ENCODE measurements around the gene ALDOB.
A peak's percentile ranks its signal among the peaks of the same experiment; 100 is the strongest.

Gene ALDOB

GRCh38 chr9:101427957-101428655, 7.5 kb downstream of the ALDOB start:
- no peaks in the 10 kb centered on the region for H3K27me3 ChIP-seq (ENCODE audit: control insufficient read depth, low read length)
- H3K9me2 ChIP-seq (replicated peaks; ENCODE audit: control insufficient read depth, low read length): no peaks in the 10 kb centered on the region; the same call in 1 of the 2 replicates
- peak overlapping the region; percentile 44 for H3K27ac ChIP-seq (ENCODE audit: low read depth, low read length)
- H3K36me3 ChIP-seq (ENCODE audit: control insufficient read depth, low read length): no peaks in the 10 kb centered on the region
- peaks cover 17% of the 10 kb centered on the region for H3K4me1 ChIP-seq (ENCODE audit: control insufficient read depth, low read length)
- TF ChIP-seq CTCF (IDR thresholded peaks at IDR 0.05; ENCODE audit: low read depth, low read length, poor library complexity, severe bottlenecking): no peak
- no peak for TF ChIP-seq EZH2phosphoT487 (IDR thresholded peaks at IDR 0.05; ENCODE audit: borderline replicate concordance, low read length)
- peak overlapping the region; percentile 34 for H3K4me3 ChIP-seq (ENCODE audit: low read length)
- H3K4me2 ChIP-seq (ENCODE audit: low read length): peak overlapping the region; percentile 57
- H4K20me1 ChIP-seq (ENCODE audit: control insufficient read depth, insufficient read depth, low read depth, low read length): no peaks in the 10 kb centered on the region
- peaks cover 2% of the 10 kb centered on the region; the same call in 1 of the 2 replicates for H3K9me3 ChIP-seq (ENCODE audit: control insufficient read depth, insufficient read depth, low read length)
- H3F3A ChIP-seq (ENCODE audit: control insufficient read depth, insufficient read depth): no peaks in the 10 kb centered on the region
- no peaks in the 10 kb centered on the region for H3K79me2 ChIP-seq (ENCODE audit: control insufficient read depth, low read length)

GRCh38 chr9:101427358-101427757, 8.2 kb downstream of the ALDOB start:
- peak overlapping the region; percentile 57 for H3K4me2 ChIP-seq (ENCODE audit: low read length)
- H3K4me1 ChIP-seq (ENCODE audit: control insufficient read depth, low read length): peaks cover 17% of the 10 kb centered on the region
- no peaks in the 10 kb centered on the region for H3F3A ChIP-seq (ENCODE audit: control insufficient read depth, insufficient read depth)
- H3K9me2 ChIP-seq (replicated peaks; ENCODE audit: control insufficient read depth, low read length): no peaks in the 10 kb centered on the region; the same call in 1 of the 2 replicates
- H3K4me3 ChIP-seq (ENCODE audit: low read length): peak overlapping the region; percentile 34; the same call in 1 of the 2 replicates
- peaks cover 2% of the 10 kb centered on the region; the same call in 1 of the 2 replicates for H3K9me3 ChIP-seq (ENCODE audit: control insufficient read depth, insufficient read depth, low read length)
- H3K27me3 ChIP-seq (ENCODE audit: control insufficient read depth, low read length): no peaks in the 10 kb centered on the region
- no peaks in the 10 kb centered on the region for H4K20me1 ChIP-seq (ENCODE audit: control insufficient read depth, insufficient read depth, low read depth, low read length)
- H3K27ac ChIP-seq (ENCODE audit: low read depth, low read length): no peak overlapping the region; the same call in 1 of the 2 replicates
- no peaks in the 10 kb centered on the region for H3K36me3 ChIP-seq (ENCODE audit: control insufficient read depth, low read length)
- TF ChIP-seq EZH2phosphoT487 (IDR thresholded peaks at IDR 0.05; ENCODE audit: borderline replicate concordance, low read length) (no peak), CTCF (IDR thresholded peaks at IDR 0.05; ENCODE audit: low read depth, low read length, poor library complexity, severe bottlenecking) (no peak)
- no peaks in the 10 kb centered on the region for H3K79me2 ChIP-seq (ENCODE audit: control insufficient read depth, low read length)

GRCh38 chr9:101421653-101422065, 13.9 kb downstream of the ALDOB start:
- no peaks in the 10 kb centered on the region for H3K9me2 ChIP-seq (replicated peaks; ENCODE audit: control insufficient read depth, low read length)
- H3K27ac ChIP-seq (ENCODE audit: low read depth, low read length): no peak overlapping the region
- no peaks in the 10 kb centered on the region for H3F3A ChIP-seq (ENCODE audit: control insufficient read depth, insufficient read depth)
- H3K9me3 ChIP-seq (ENCODE audit: control insufficient read depth, insufficient read depth, low read length): no peaks in the 10 kb centered on the region
- H3K4me1 ChIP-seq (ENCODE audit: control insufficient read depth, low read length): no peaks in the 10 kb centered on the region
- TF ChIP-seq CTCF (IDR thresholded peaks at IDR 0.05; ENCODE audit: low read depth, low read length, poor library complexity, severe bottlenecking): no peak
- no peak for TF ChIP-seq EZH2phosphoT487 (IDR thresholded peaks at IDR 0.05; ENCODE audit: borderline replicate concordance, low read length)
- no peak overlapping the region for H3K4me3 ChIP-seq (ENCODE audit: low read length)
- H3K36me3 ChIP-seq (ENCODE audit: control insufficient read depth, low read length): no peaks in the 10 kb centered on the region
- H4K20me1 ChIP-seq (ENCODE audit: control insufficient read depth, insufficient read depth, low read depth, low read length): no peaks in the 10 kb centered on the region
- no peaks in the 10 kb centered on the region for H3K79me2 ChIP-seq (ENCODE audit: control insufficient read depth, low read length)
- H3K27me3 ChIP-seq (ENCODE audit: control insufficient read depth, low read length): no peaks in the 10 kb centered on the region
- no peak overlapping the region for H3K4me2 ChIP-seq (ENCODE audit: low read length)
